HG03025 (cell line): ENCODE data around the gene MEIKIN.
"Not testable (repeated sequence)": the region's sequence is repeated elsewhere in the genome, so short reads cannot be mapped to it uniquely, and the experiment has no call there.

Source experiments
- ATAC-seq: cut with Tn5 transposase; IDR thresholded peaks from one replicate; pipeline ENCODE4 v1.9.1; 2021; ENCODE audit warnings: mild to moderate bottlenecking, moderate library complexity; ENCODE audit not compliant: unreplicated experiment, low FRiP score

MEIKIN gene

DNA sequence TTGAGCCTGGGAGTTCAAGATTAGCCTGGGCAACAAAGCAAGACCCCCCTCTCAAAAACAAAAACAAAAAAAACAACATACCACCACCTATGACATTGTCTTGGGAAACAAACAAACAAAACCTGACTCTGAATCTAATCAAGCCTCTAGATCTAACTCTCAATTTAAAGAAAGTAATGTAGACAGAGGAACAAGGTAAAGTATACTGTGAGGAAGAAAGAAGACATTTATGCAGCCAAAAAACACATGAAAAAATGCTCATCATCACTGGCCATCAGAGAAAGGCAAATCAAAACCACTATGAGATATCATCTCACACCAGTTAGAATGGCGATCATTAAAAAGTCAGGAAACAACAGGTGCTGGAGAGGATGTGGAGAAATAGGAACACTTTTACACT lies 167.3 kb downstream of the MEIKIN start:
- not testable (repeated sequence) for ATAC-seq

- no peak for ATAC-seq
Observed at GRCh38 chr5:131776450-131776849, 169.0 kb downstream of the MEIKIN start.

GRCh38 chr5:131774652-131775367 lies 170.7 kb downstream of the MEIKIN start:
- ATAC-seq = no peak

DNA sequence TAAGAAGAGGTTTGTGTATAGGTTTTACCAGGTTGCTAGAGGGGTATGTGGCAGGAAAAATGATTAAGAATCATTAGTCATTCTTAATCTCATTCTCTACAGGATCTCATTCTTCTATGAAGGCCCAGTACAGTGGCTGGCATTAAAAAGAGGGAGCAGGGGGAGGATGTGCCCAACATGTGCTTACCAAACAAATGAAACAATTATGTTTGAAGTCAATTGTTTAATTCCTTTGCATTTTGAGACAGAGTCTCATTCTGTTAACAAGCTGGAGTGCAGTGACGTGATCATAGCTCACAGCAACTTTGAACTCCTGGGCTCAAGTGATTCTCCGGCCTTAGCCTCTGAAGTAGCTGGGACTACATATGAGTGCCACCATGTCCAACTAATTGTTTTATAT lies 171.7 kb downstream of the MEIKIN start:
- ATAC-seq = no peak

DNA sequence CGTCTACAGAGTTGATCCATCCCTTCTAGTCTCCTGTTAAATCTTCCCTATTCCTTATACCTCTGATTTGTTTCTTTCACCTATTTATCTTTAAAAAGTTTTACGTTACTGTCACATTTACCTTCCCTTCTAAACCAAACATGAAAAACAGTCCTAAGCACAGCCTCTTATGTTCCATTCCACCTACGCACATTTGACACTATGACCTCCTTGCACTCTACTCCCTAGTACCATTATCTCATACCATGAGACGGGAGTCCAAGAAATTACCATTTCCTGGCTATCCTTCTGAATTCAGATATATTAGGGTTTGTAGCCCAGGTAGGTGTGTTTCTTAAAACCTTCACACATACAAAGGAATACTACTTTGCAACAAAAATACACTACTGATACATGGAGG lies 173.8 kb downstream of the MEIKIN start:
- ATAC-seq = no peak

DNA sequence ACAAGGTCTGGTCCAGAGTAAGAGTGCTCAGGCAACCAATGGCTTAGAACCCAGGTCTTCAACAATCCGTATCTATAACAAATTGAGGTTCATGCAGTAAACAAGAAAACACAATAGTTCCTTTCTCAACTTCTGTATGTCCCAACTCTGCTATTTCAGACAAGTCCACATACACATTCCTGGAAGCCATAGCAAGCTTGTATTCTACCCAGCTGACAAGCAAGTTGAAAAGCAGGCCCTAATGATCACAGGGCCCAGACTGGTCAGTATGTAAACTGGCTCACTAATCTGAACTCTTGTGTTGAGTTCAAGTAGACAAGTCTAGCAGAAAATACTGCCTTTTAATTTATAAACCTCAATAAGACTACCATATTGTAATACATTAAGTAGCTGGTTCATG lies 175.5 kb downstream of the MEIKIN start:
- ATAC-seq = no peak

DNA sequence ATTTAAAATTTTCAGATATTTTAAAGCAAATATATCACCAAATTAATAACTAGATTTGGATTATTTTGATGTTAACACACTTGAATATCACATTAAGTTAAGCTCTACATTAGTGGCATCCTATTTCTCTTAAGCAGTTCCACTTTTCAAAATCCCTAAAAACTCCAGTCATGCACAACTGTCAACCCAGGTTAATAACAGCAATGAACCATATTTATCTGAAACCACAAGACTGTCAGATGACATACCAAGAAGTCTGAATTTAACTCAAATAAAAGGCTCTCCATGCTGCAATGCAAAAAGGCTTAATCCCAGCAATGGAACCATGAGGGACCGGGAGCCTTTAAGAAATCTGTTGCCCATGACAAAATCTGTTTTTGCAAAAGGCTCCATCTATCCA lies 176.1 kb downstream of the MEIKIN start:
- no peak for ATAC-seq

GRCh38 chr5:131767891-131768290 lies 177.6 kb downstream of the MEIKIN start:
- ATAC-seq = no peak

GRCh38 chr5:131766689-131767088 lies 178.8 kb downstream of the MEIKIN start:
- no peak for ATAC-seq

- ATAC-seq = no peak
Observed at GRCh38 chr5:131765261-131765660, 180.2 kb downstream of the MEIKIN start.

- ATAC-seq = no peak
Observed at GRCh38 chr5:131763968-131764367, 181.5 kb downstream of the MEIKIN start.

DNA sequence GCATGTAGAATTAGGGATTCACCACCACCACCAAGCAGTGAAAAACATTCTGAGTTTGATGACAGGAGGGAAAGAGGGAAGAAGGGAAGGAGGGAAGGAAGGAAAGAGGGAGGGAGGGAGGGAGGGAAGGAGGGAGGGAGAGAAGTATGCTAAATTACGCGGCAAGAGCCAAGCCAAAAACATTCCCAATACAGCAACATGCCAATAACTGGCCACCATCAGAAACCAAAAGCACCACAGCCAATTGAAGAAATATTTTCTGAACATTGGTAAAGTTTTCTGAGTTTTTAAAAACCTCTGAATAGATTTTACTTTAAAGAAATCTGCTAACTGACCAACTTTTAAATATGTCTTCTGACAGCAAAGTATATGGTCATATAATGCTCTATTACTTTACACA lies 184.7 kb downstream of the MEIKIN start:
- ATAC-seq = no peak

GRCh38 chr5:131759704-131760103 lies 185.8 kb downstream of the MEIKIN start:
- ATAC-seq = no peak

- no peak for ATAC-seq
Observed at GRCh38 chr5:131758520-131758900, 187.0 kb downstream of the MEIKIN start.

DNA sequence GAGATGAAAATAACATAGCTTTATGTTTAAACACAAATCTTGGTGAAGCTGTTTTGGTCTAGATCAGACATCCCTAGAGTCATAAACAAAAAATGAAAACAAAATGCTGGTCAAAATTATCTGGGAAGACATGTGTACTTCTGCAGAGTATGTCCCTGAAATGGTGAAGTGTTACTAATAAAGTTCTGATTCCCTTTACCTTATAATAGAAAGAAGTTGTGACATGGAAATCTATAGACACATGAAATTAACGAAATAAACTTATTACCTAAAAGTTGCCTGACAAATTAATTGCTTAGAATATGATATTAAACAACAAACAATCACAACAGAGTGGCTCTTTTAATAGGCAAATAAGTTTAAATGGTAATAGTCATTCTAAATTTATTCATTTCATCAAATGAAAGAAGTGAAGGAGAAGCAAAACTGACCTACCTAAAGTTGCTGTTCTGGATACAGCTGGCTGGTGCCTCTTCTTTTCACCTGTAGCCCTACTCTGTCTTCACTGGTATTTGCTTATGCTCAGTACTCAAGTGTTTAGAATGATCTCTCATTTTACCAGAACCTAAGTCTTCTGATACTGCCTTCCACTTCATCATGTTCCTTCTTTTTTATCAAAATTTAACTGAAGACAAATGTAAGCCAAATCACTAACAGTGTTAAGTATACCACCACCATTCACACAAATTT lies 187.5 kb downstream of the MEIKIN start:
- no peak for ATAC-seq
